ENCODE results near the gene PSME2. TPM values are rescaled to one million over a fixed set of nuclear protein-coding genes. Genes with fewer than 3 reads are reported as not detected.

PSME2 gene
- total and polyA plus RNA-seq, 12 donors: 107 to 752 (median 243) TPM

DNA sequence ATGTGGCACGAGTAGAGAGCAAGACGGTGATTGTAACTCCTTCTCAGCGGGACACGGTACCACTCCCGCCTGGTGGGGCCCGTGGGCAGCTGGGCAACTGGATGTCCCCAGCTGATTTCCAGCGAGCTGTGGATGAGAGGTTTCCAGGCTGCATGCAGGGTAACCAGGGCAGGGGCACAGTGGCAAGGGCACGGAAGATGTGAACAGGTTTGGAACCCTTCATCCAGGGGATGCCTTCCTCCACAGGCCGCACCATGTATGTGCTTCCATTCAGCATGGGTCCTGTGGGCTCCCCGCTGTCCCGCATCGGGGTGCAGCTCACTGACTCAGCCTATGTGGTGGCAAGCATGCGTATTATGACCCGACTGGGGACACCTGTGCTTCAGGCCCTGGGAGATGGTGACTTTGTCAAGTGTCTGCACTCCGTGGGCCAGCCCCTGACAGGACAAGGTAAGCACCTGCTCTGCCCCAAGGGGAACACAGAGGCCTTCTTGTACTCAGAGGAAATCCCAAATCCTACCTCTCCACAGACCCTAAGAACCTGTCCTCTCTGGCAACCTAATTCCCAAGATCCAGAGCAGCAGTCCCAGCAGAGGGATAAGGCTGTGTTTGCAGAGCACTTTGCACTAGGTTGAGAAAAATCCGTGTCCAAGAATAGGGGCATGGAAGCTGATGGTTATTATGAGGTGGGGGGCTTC lies 48.0 kb downstream of the PSME2 start:
- no peak for TF ChIP-seq POLR2A (IDR thresholded peaks at IDR 0.05)
- TF ChIP-seq, protein P1, sequence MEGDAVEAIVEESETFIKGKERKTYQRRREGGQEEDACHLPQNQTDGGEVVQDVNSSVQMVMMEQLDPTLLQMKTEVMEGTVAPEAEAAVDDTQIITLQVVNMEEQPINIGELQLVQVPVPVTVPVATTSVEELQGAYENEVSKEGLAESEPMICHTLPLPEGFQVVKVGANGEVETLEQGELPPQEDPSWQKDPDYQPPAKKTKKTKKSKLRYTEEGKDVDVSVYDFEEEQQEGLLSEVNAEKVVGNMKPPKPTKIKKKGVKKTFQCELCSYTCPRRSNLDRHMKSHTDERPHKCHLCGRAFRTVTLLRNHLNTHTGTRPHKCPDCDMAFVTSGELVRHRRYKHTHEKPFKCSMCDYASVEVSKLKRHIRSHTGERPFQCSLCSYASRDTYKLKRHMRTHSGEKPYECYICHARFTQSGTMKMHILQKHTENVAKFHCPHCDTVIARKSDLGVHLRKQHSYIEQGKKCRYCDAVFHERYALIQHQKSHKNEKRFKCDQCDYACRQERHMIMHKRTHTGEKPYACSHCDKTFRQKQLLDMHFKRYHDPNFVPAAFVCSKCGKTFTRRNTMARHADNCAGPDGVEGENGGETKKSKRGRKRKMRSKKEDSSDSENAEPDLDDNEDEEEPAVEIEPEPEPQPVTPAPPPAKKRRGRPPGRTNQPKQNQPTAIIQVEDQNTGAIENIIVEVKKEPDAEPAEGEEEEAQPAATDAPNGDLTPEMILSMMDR (IDR thresholded peaks at IDR 0.05): no peak
- DNase-seq: no peak
- Histone ChIP-seq H3K27me3 (no peaks in the 10 kb centered on the region), H3K9me3 (replicated peaks in 1 of 3) (no peaks in the 10 kb centered on the region), H3K4me1 (replicated peaks in 1 of 2) (peaks cover 4 to 18% of the 10 kb centered on the region in 2 donors), H3K36me3 (replicated peaks in 1 of 2) (peaks cover 0 to 11% of the 10 kb centered on the region in 2 donors), H3K27ac (no peak overlapping the region), H3K4me3 (no peak overlapping the region)
- WGBS, 4 donors: 95 to 97% (median 97%) methylated on average over 11 to 16 of the region's 16 CpGs
- intact Hi-C loops (cut with DNase I): no loop called here

DNA sequence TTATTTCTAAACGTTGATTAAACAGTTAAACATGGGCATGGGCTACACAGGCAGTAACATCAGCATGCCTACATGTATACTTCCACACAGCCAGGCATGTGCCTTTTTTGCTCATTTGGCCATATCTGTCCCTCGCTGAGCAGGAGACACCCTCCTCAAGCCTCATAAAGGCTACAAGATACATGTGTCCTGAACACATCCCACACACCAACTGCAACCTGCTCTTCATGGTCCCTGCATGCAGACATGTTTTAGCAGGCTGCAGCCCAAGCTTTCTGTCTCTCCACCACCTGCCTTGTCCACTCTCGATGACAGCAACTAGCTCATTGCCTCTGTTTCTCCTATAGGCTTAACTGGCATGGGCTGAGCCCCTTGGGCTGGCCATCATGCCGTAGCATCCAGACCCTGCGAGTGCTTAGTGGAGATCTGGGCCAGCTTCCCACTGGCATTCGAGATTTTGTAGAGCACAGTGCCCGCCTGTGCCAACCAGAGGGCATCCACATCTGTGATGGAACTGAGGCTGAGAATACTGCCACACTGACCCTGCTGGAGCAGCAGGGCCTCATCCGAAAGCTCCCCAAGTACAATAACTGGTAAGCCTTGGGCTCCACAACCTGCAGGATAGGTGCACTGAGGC lies 49.7 kb downstream of the PSME2 start:
- Histone ChIP-seq H3K4me3 (no peak overlapping the region), H3K36me3 (replicated peaks in 1 of 2) (peaks cover 0 to 11% of the 10 kb centered on the region in 2 donors), H3K4me1 (replicated peaks in 1 of 2) (peaks cover 4 to 21% of the 10 kb centered on the region in 2 donors), H3K27me3 (no peaks in the 10 kb centered on the region), H3K27ac (no peak overlapping the region), H3K9me3 (replicated peaks in 1 of 3) (no peaks in the 10 kb centered on the region)
- WGBS, 4 donors: 85 to 96% (median 93%) methylated on average over 8 of the region's 8 CpGs
- TF ChIP-seq, protein P1 (IDR thresholded peaks at IDR 0.05): no peak
- no peak for TF ChIP-seq POLR2A (IDR thresholded peaks at IDR 0.05)
- no peak for DNase-seq
- intact Hi-C loops (cut with DNase I): no loop called here

DNA sequence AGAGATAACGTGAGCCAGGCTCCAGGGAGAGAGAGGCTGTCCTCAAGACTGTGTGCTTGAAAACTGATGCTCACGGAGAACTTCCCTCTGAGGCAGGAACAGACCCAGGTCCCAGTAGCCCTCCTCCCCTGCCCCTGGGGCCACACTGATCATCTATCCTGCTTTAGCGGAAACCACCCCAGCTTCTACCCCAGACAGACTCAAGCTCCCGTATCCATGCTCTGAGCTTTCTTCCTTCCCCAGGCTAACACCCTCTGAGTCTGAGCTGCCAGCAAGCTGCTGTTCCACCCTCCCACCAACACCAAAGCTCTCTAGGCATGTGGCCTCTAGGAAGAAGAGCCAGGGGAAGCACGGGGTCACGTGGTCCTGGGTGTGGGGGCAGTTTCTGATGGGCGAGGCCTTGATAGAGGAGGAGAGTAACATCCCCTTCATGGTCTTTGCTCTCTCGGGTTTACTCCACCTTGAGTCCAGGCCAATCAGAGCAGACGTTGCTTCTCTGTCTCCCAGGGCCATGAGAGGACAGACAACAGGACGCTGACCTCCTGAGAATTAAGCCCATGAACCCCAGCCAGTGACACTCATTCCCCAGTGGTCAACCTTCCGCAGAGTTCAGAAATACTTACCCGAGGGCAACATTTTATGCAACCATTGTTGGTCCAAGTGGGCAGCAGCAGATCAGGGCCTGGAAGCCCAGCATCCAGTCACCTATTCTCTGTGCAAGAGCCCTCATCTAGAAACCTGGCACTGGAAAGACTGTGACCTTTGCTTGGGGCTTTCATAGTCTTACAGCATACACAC lies 50.9 kb downstream of the PSME2 start:
- TF ChIP-seq, protein P1 (IDR thresholded peaks at IDR 0.05): no peak
- TF ChIP-seq POLR2A (IDR thresholded peaks at IDR 0.05): no peak
- 49 to 67% (median 59%) methylated on average over 11 to 12 of the region's 12 CpGs for WGBS, 4 donors
- Histone ChIP-seq H3K4me1 (replicated peaks in 1 of 2) (peaks cover 4 to 21% of the 10 kb centered on the region in 2 donors), H3K27ac (peak overlapping the region in 4 of 5 donors; percentile 83 to 91 (median 90)), H3K36me3 (replicated peaks in 1 of 2) (peaks cover 0 to 11% of the 10 kb centered on the region in 2 donors), H3K27me3 (no peaks in the 10 kb centered on the region), H3K4me3 (peak overlapping the region in 1 of 4 donors; percentile 82), H3K9me3 (replicated peaks in 1 of 3) (no peaks in the 10 kb centered on the region)
- peak in 4 of 7 donors; percentile 30 to 72 (median 45) for DNase-seq
- intact Hi-C loops (cut with DNase I): no loop called here

DNA sequence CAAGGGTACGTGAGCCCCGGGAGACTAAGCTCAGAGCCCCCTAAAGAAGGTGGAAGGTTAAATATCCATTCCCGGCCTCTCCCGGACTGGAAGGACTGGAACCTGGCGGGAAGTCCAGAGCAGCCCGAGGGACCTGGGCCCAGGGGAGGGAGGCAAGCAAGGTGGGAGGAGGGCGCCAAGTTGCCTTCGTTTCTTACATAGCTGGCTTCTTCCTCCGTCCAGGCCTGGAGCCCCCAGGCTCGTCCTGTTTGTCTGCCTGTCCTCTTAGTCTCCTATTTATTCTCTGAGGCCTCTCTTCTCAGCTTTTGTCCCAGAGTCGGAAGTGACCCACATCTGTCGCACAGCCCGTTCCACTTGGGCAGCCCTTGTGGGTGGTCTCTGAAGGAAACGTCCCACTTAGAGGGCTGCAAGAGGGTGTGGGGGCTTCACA lies 51.6 kb downstream of the PSME2 start:
- Histone ChIP-seq H3K9me3 (replicated peaks in 1 of 3) (no peaks in the 10 kb centered on the region), H3K36me3 (replicated peaks in 1 of 2) (peaks cover 0 to 11% of the 10 kb centered on the region in 2 donors), H3K27me3 (no peaks in the 10 kb centered on the region), H3K27ac (peak overlapping the region; percentile 55 to 91 (median 89)), H3K4me1 (replicated peaks in 1 of 2) (peaks cover 4 to 21% of the 10 kb centered on the region in 2 donors), H3K4me3 (peak overlapping the region in 3 of 4 donors; percentile 82 to 96 (median 85))
- intact Hi-C loops (cut with DNase I): loop anchor here (5.0 kb wide), 1 partner anchor 38 kb away; no protein-coding TSS in a partner anchor
- WGBS, 4 donors: 18 to 45% (median 26%) methylated on average over 6 to 14 of the region's 14 CpGs
- no peak for DNase-seq
- TF ChIP-seq, protein P1 (IDR thresholded peaks at IDR 0.05): no peak
- TF ChIP-seq POLR2A (IDR thresholded peaks at IDR 0.05): no peak
